Jurkat, Clone E6-1 (cell line): Measurements from ENCODE around the gene EEF1A1.
"Not testable (repeated sequence)": the region's sequence is repeated elsewhere in the genome, so short reads cannot be mapped to it uniquely, and the experiment has no call there.

Experiments used
- DNase-seq: peaks from one replicate; pipeline ENCODE4 v3.0.0-alpha.2; 2011; ENCODE audit warnings: low read depth, low spot score
- H3K4me3 ChIP-seq: 2 replicates; pipeline ENCODE4 v1.5.1; 2011; ENCODE audit warnings: mild to moderate bottlenecking, low read length, control low read depth, moderate library complexity

EEF1A1 gene

GRCh38 chr6:73542481-73542880 is 21.6 kb upstream of the EEF1A1 start:
- DNase-seq: not testable (repeated sequence)

GRCh38 chr6:73538116-73538779 is 17.4 kb upstream of the EEF1A1 start:
- no peak overlapping the region for H3K4me3 ChIP-seq
- no peak for DNase-seq

More at GRCh38 chr6:73542481-73542880, 21.6 kb upstream of the EEF1A1 start:
- not testable (repeated sequence) for H3K4me3 ChIP-seq

GRCh38 chr6:73537677-73538076 is 16.8 kb upstream of the EEF1A1 start:
- no peak for DNase-seq
- H3K4me3 ChIP-seq: no peak overlapping the region

GRCh38 chr6:73534628-73535027 is 13.8 kb upstream of the EEF1A1 start:
- no peak overlapping the region for H3K4me3 ChIP-seq
- no peak for DNase-seq

GRCh38 chr6:73532293-73532692 is 11.5 kb upstream of the EEF1A1 start:
- no peak overlapping the region for H3K4me3 ChIP-seq
- DNase-seq: no peak

- DNase-seq: no peak
- H3K4me3 ChIP-seq: no peak overlapping the region
These were observed 8.1 kb upstream of the EEF1A1 start for GRCh38 chr6:73528897-73529296.

GRCh38 chr6:73525546-73526330 is 4.9 kb upstream of the EEF1A1 start:
- no peak for DNase-seq
- no peak overlapping the region for H3K4me3 ChIP-seq

- H3K4me3 ChIP-seq: peak overlapping the region; percentile 80
- DNase-seq: peak; percentile 77
These were observed 2.7 kb upstream of the EEF1A1 start for GRCh38 chr6:73523434-73524123.

GRCh38 chr6:73521351-73521985 is 636 bp upstream of the EEF1A1 start:
- DNase-seq: peak; percentile 54
- H3K4me3 ChIP-seq: peak overlapping the region; percentile 95

GRCh38 chr6:73519926-73520687 is 725 bp downstream of the EEF1A1 start:
- H3K4me3 ChIP-seq: peak overlapping the region; percentile 95
- DNase-seq: no peak

- not testable (repeated sequence) for DNase-seq
- H3K4me3 ChIP-seq: peak overlapping the region; percentile 95
These were observed 1.6 kb downstream of the EEF1A1 start for GRCh38 chr6:73518982-73519881.

- peak overlapping the region; percentile 11; the same call in 1 of the 2 replicates for H3K4me3 ChIP-seq
- not testable (repeated sequence) for DNase-seq
These were observed 2.5 kb downstream of the EEF1A1 start for GRCh38 chr6:73518100-73518981.

- DNase-seq: no peak
- no peak overlapping the region for H3K4me3 ChIP-seq
These were observed 4.0 kb downstream of the EEF1A1 start for GRCh38 chr6:73516514-73517489.

GRCh38 chr6:73515204-73515655 is 5.6 kb downstream of the EEF1A1 start:
- DNase-seq: no peak
- H3K4me3 ChIP-seq: no peak overlapping the region

- no peak for DNase-seq
- H3K4me3 ChIP-seq: no peak overlapping the region
These were observed 6.1 kb downstream of the EEF1A1 start for GRCh38 chr6:73514746-73515110.

GRCh38 chr6:73513496-73513854 is 7.4 kb downstream of the EEF1A1 start:
- no peak for DNase-seq

More at GRCh38 chr6:73513496-73513854, 7.4 kb downstream of the EEF1A1 start:
- H3K4me3 ChIP-seq: no peak overlapping the region
